ENCODE results near the gene SPATA7.
"Not testable (repeated sequence)": the region's sequence is repeated elsewhere in the genome, so short reads cannot be mapped to it uniquely, and the experiment has no call there.

SPATA7 gene

GRCh38 chr14:88379706-88380343, 5.6 kb upstream of the SPATA7 start:
- H2AFZ ChIP-seq (ENCODE audit: low read depth, low read length) = no peak overlapping the region
- no peak overlapping the region for H3K4me3 ChIP-seq (ENCODE audit: low read length)
- H3K4me1 ChIP-seq (ENCODE audit: insufficient read depth, low read length) = peaks cover 9% of the 10 kb centered on the region
- no peaks in the 10 kb centered on the region for H3K36me3 ChIP-seq (ENCODE audit: insufficient read depth, low read length)
- H3K9me3 ChIP-seq (ENCODE audit: low read length) = peaks cover 2% of the 10 kb centered on the region
- no peaks in the 10 kb centered on the region for H3K27me3 ChIP-seq (ENCODE audit: insufficient read depth, low read length)

GRCh38 chr14:88380405-88380804, 5.1 kb upstream of the SPATA7 start:
- H3K27me3 ChIP-seq (ENCODE audit: insufficient read depth, low read length) = no peaks in the 10 kb centered on the region
- H3K9me3 ChIP-seq (ENCODE audit: low read length) = peaks cover 2% of the 10 kb centered on the region
- H3K36me3 ChIP-seq (ENCODE audit: insufficient read depth, low read length) = no peaks in the 10 kb centered on the region
- no peak overlapping the region for H3K4me3 ChIP-seq (ENCODE audit: low read length)
- H3K4me1 ChIP-seq (ENCODE audit: insufficient read depth, low read length) = peaks cover 10% of the 10 kb centered on the region
- no peak overlapping the region for H2AFZ ChIP-seq (ENCODE audit: low read depth, low read length)

DNA sequence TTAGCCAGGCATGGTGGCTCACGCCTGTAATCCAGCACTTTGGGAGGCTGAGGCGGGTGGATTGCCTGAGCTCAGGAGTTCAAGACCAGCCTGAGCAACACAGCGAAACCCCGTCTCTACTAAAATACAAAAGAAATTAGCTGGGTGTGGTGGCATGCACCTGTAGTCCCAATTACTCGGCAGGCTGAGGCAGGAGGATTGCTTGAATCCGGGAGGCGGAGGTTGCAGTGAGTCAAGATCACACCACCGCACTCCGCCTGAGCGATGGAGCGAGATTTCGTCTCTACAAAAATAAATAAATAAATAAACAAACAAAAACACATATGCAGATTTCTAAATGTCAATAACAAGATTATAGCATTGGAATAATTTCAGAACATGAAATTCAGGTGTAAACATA, 3.8 kb upstream of the SPATA7 start:
- H3K4me3 ChIP-seq (ENCODE audit: low read length); H2AFZ ChIP-seq (ENCODE audit: low read depth, low read length); H3K27me3 ChIP-seq (ENCODE audit: insufficient read depth, low read length); H3K9me3 ChIP-seq (ENCODE audit: low read length); H3K36me3 ChIP-seq (ENCODE audit: insufficient read depth, low read length): not testable (repeated sequence)
- peaks cover 15% of the 10 kb centered on the region for H3K4me1 ChIP-seq (ENCODE audit: insufficient read depth, low read length)

- H3K4me3 ChIP-seq (ENCODE audit: low read length) = peak overlapping the region; percentile 94
- peak overlapping the region; percentile 97 for H2AFZ ChIP-seq (ENCODE audit: low read depth, low read length)
- H3K27me3 ChIP-seq (ENCODE audit: insufficient read depth, low read length) = no peaks in the 10 kb centered on the region
- H3K4me1 ChIP-seq (ENCODE audit: insufficient read depth, low read length) = peaks cover 19% of the 10 kb centered on the region
- no peaks in the 10 kb centered on the region for H3K36me3 ChIP-seq (ENCODE audit: insufficient read depth, low read length)
- H3K9me3 ChIP-seq (ENCODE audit: low read length) = no peaks in the 10 kb centered on the region
Observed at GRCh38 chr14:88384718-88385117, 739 bp upstream of the SPATA7 start.

GRCh38 chr14:88386256-88386794, 868 bp downstream of the SPATA7 start:
- Histone ChIP-seq H3K27me3 (ENCODE audit: insufficient read depth, low read length) (no peaks in the 10 kb centered on the region), H2AFZ (ENCODE audit: low read depth, low read length) (peak overlapping the region; percentile 64), H3K4me1 (ENCODE audit: insufficient read depth, low read length) (peaks cover 15% of the 10 kb centered on the region), H3K36me3 (ENCODE audit: insufficient read depth, low read length) (no peaks in the 10 kb centered on the region), H3K9me3 (ENCODE audit: low read length) (no peaks in the 10 kb centered on the region), H3K4me3 (ENCODE audit: low read length) (peak overlapping the region; percentile 94)

GRCh38 chr14:88388741-88389282, 3.4 kb downstream of the SPATA7 start:
- Histone ChIP-seq H2AFZ (ENCODE audit: low read depth, low read length) (no peak overlapping the region), H3K27me3 (ENCODE audit: insufficient read depth, low read length) (no peaks in the 10 kb centered on the region), H3K4me1 (ENCODE audit: insufficient read depth, low read length) (peaks cover 15% of the 10 kb centered on the region), H3K9me3 (ENCODE audit: low read length) (no peaks in the 10 kb centered on the region), H3K36me3 (ENCODE audit: insufficient read depth, low read length) (peaks cover 5% of the 10 kb centered on the region), H3K4me3 (ENCODE audit: low read length) (no peak overlapping the region)

DNA sequence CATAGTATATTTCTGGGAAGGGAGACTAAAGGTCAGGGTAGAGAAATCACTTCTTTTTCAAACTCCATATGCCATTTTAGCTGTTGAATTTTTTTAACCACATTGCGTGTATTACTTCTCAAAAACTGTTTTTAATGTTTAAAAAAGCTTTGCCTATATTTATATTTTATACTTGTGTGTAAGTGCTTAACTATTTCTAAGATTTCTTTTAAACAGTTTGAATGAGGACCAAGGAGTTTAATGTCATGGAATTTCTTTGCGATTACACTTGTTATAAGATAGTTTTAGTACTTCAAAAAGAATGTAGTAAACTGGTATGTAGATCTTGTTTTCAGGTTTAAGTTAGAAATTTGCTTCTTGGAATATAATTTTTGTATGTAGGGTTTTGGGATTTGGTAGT, 7.2 kb downstream of the SPATA7 start:
- H3K9me3 ChIP-seq (ENCODE audit: low read length) = peaks cover 4% of the 10 kb centered on the region
- no peaks in the 10 kb centered on the region for H3K4me1 ChIP-seq (ENCODE audit: insufficient read depth, low read length)
- no peak overlapping the region for H2AFZ ChIP-seq (ENCODE audit: low read depth, low read length)
- peaks cover 24% of the 10 kb centered on the region for H3K36me3 ChIP-seq (ENCODE audit: insufficient read depth, low read length)
- H3K27me3 ChIP-seq (ENCODE audit: insufficient read depth, low read length) = no peaks in the 10 kb centered on the region
- no peak overlapping the region for H3K4me3 ChIP-seq (ENCODE audit: low read length)

DNA sequence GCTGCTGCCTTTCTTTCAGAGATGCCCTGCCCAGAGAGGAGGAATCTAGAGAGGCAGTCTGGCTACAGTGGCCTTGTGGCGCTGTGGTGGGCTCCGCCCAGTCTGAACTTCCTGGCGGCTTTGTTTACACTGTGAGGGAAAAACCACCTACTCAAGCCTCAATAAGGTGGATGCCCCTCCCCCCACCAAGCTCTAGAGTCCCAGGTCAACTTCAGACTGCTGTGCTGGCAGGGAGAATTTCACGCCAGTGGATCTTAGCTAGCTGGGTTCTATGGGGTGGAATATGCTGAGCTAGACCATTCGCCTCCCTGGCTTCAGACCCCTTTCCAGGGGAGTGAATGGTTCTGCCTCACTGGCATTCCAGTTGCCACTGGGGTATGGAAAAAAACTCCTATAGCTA, 25.6 kb downstream of the SPATA7 start:
- peaks cover 5% of the 10 kb centered on the region for H3K36me3 ChIP-seq (ENCODE audit: insufficient read depth, low read length)
- H3K27me3 ChIP-seq (ENCODE audit: insufficient read depth, low read length) = no peaks in the 10 kb centered on the region
- no peak overlapping the region for H3K4me3 ChIP-seq (ENCODE audit: low read length)
- no peaks in the 10 kb centered on the region for H3K4me1 ChIP-seq (ENCODE audit: insufficient read depth, low read length)
- no peak overlapping the region for H2AFZ ChIP-seq (ENCODE audit: low read depth, low read length)
- peaks cover 4% of the 10 kb centered on the region for H3K9me3 ChIP-seq (ENCODE audit: low read length)

- H3K4me3 ChIP-seq (ENCODE audit: low read length) = no peak overlapping the region
- H2AFZ ChIP-seq (ENCODE audit: low read depth, low read length) = no peak overlapping the region
- H3K36me3 ChIP-seq (ENCODE audit: insufficient read depth, low read length) = peaks cover 8% of the 10 kb centered on the region
- H3K9me3 ChIP-seq (ENCODE audit: low read length) = peaks cover 7% of the 10 kb centered on the region
- no peaks in the 10 kb centered on the region for H3K27me3 ChIP-seq (ENCODE audit: insufficient read depth, low read length)
- H3K4me1 ChIP-seq (ENCODE audit: insufficient read depth, low read length) = no peaks in the 10 kb centered on the region
Observed at GRCh38 chr14:88417594-88417993, 32.1 kb downstream of the SPATA7 start.

DNA sequence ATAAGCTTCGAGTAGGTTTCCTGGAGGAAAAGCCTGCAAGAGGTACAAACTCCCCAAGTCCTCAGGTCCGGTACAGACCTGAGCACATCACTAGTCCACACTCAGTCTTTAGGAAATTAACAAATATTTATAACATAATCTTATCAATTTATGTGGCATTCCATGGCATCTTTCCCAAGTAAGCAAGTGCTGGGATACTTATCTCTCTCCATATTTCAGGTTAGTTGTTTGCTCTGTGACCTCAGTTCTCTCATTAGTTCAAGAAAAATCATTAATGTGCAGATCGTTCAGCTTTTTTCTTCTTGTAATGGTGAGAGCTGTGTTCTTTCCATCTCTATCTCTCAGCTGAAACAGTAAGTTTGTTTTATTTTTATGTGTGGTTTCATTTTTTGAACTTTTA, 34.7 kb downstream of the SPATA7 start:
- Histone ChIP-seq H3K27me3 (ENCODE audit: insufficient read depth, low read length) (no peaks in the 10 kb centered on the region), H2AFZ (ENCODE audit: low read depth, low read length) (no peak overlapping the region), H3K36me3 (ENCODE audit: insufficient read depth, low read length) (peaks cover 8% of the 10 kb centered on the region), H3K4me3 (ENCODE audit: low read length) (no peak overlapping the region), H3K9me3 (ENCODE audit: low read length) (peaks cover 7% of the 10 kb centered on the region), H3K4me1 (ENCODE audit: insufficient read depth, low read length) (no peaks in the 10 kb centered on the region)

DNA sequence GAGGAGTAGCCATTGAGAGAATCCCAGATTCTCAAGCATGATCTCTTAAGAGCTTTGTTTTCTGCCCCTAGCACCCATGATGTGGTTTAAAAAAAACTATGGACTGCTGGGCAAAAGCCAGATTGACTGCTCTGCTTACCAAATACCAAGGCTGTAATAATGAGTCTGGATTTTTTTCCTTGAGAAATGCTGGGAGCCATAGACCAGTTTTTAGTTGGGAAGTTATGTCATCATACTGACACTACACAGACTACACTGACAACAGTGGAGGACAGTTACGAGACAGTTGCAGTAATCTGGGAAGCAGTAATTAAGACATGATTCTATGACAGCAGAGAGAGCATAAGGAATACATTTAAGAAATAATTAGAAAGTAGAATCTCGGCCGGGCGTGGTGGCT, 35.8 kb downstream of the SPATA7 start:
- Histone ChIP-seq H2AFZ (ENCODE audit: low read depth, low read length) (no peak overlapping the region), H3K9me3 (ENCODE audit: low read length) (peaks cover 3% of the 10 kb centered on the region), H3K4me3 (ENCODE audit: low read length) (no peak overlapping the region)

GRCh38 chr14:88422047-88422446, 36.6 kb downstream of the SPATA7 start:
- H3K4me1 ChIP-seq (ENCODE audit: insufficient read depth, low read length) = no peaks in the 10 kb centered on the region
- no peaks in the 10 kb centered on the region for H3K27me3 ChIP-seq (ENCODE audit: insufficient read depth, low read length)
- peaks cover 10% of the 10 kb centered on the region for H3K36me3 ChIP-seq (ENCODE audit: insufficient read depth, low read length)
- peaks cover 3% of the 10 kb centered on the region for H3K9me3 ChIP-seq (ENCODE audit: low read length)
- H2AFZ ChIP-seq (ENCODE audit: low read depth, low read length) = no peak overlapping the region
- no peak overlapping the region for H3K4me3 ChIP-seq (ENCODE audit: low read length)

More for the DNA sequence above, 35.8 kb downstream of the SPATA7 start:
- Histone ChIP-seq H3K27me3 (ENCODE audit: insufficient read depth, low read length) (no peaks in the 10 kb centered on the region), H3K36me3 (ENCODE audit: insufficient read depth, low read length) (peaks cover 6% of the 10 kb centered on the region), H3K4me1 (ENCODE audit: insufficient read depth, low read length) (no peaks in the 10 kb centered on the region)

- peaks cover 10% of the 10 kb centered on the region for H3K36me3 ChIP-seq (ENCODE audit: insufficient read depth, low read length)
- H3K9me3 ChIP-seq (ENCODE audit: low read length) = no peaks in the 10 kb centered on the region
- H3K4me1 ChIP-seq (ENCODE audit: insufficient read depth, low read length) = no peaks in the 10 kb centered on the region
- no peaks in the 10 kb centered on the region for H3K27me3 ChIP-seq (ENCODE audit: insufficient read depth, low read length)
- no peak overlapping the region for H2AFZ ChIP-seq (ENCODE audit: low read depth, low read length)
- no peak overlapping the region for H3K4me3 ChIP-seq (ENCODE audit: low read length)
Observed at GRCh38 chr14:88422919-88423650, 37.6 kb downstream of the SPATA7 start.

Data from neuron (in vitro differentiated cells).